Endodermal cell (in vitro differentiated cells): Measurements from ENCODE around the gene CCDC33. TPM values are rescaled to one million over a fixed set of nuclear protein-coding genes. Genes with fewer than 3 reads are reported as not detected.

ENCODE experiments used
- DNase-seq: peaks from one replicate; pipeline ENCODE4 v3.0.0-alpha.2; 2017
- H3K27ac ChIP-seq: 2 replicates; pipeline ENCODE4 v1.5.1; 2013; ENCODE audit warnings: mild to moderate bottlenecking, low read depth, low read length, moderate library complexity
- H3K27me3 ChIP-seq: 2 replicates; pipeline ENCODE4 v1.6.1; 2013; ENCODE audit warnings: mild to moderate bottlenecking, low read length, moderate library complexity; ENCODE audit not compliant: insufficient read depth, control insufficient read depth, poor library complexity, severe bottlenecking
- H3K36me3 ChIP-seq: 2 replicates; pipeline ENCODE4 v1.7.0; 2013; ENCODE audit warnings: mild to moderate bottlenecking, low read length, moderate library complexity; ENCODE audit not compliant: control insufficient read depth, insufficient read depth
- H3K4me1 ChIP-seq: one replicate; pipeline ENCODE4 v1.7.0; 2013; ENCODE audit warnings: low read length; ENCODE audit not compliant: control insufficient read depth, insufficient read depth
- H3K4me3 ChIP-seq: 2 replicates; pipeline ENCODE4 v1.5.1; 2013; ENCODE audit warnings: mild to moderate bottlenecking, low read length, moderate library complexity
- H3K9ac ChIP-seq: 2 replicates; pipeline ENCODE4 v1.6.1; 2013; ENCODE audit warnings: mild to moderate bottlenecking, low read length, moderate library complexity; ENCODE audit not compliant: poor library complexity, severe bottlenecking; ENCODE audit errors: extremely low read depth
- H3K9me3 ChIP-seq: 2 replicates; pipeline ENCODE4 v1.6.1; 2013; ENCODE audit warnings: mild to moderate bottlenecking, low read length, moderate library complexity; ENCODE audit not compliant: control insufficient read depth
- H3K27ac Mint-ChIP-seq: 2 replicates; pipeline ENCODE4 v1.8.0; 2020; ENCODE audit warnings: mixed read lengths
- H3K27me3 Mint-ChIP-seq: 2 replicates; pipeline ENCODE4 v1.8.0; 2021; ENCODE audit warnings: mild to moderate bottlenecking, mixed read lengths; ENCODE audit not compliant: insufficient read depth
- H3K36me3 Mint-ChIP-seq: 2 replicates; pipeline ENCODE4 v1.8.0; 2020; ENCODE audit warnings: low read depth, mixed read lengths
- H3K4me1 Mint-ChIP-seq: 2 replicates; pipeline ENCODE4 v1.8.0; 2020; ENCODE audit warnings: mixed read lengths
- H3K4me3 Mint-ChIP-seq: 2 replicates; pipeline ENCODE4 v1.8.0; 2020; ENCODE audit warnings: mild to moderate bottlenecking, moderate library complexity, mixed read lengths
- H3K9me3 Mint-ChIP-seq: 2 replicates; pipeline ENCODE4 v1.8.0; 2020; ENCODE audit warnings: mild to moderate bottlenecking, mixed read lengths
- WGBS, 2 experiments: methylation state at CpG; one replicate each; pipeline versions ENCODE4 v1.1.5 to v1.1.7; 2013; ENCODE audit warnings: missing lambda C conversion rate in 2 of 2, mixed read lengths in 1 of 2; ENCODE audit not compliant: insufficient coverage in 1 of 2, insufficient read length in 1 of 2; 5-methylcytosine and 5-hydroxymethylcytosine counted together
- total RNA-seq, 2 donors: library from RNA; stranded (reverse); fragmentation: NEBNext Ultra II Directional in 1 of 2; extraction: Animal tissue kit (Norgen Biotek cat#: 25700) in 1 of 2; gene quantifications; 2 replicates in 1 of 2; 3 replicates in 1 of 2; pipeline ENCODE4 v1.2.1, GENCODE V29; 2021
- TF ChIP-seq, protein P1 (sequence below): fragments of 200-600 bp; sonication (generic); conservative IDR thresholded peaks from 2 replicates; pipeline ENCODE4 v1.5.0; 2021; ENCODE audit warnings: antibody characterized with exemption, mild to moderate bottlenecking

The CCDC33 gene
- total RNA-seq, 2 donors from 2014 or later, result 2.8 to 3.5 TPM

DNA sequence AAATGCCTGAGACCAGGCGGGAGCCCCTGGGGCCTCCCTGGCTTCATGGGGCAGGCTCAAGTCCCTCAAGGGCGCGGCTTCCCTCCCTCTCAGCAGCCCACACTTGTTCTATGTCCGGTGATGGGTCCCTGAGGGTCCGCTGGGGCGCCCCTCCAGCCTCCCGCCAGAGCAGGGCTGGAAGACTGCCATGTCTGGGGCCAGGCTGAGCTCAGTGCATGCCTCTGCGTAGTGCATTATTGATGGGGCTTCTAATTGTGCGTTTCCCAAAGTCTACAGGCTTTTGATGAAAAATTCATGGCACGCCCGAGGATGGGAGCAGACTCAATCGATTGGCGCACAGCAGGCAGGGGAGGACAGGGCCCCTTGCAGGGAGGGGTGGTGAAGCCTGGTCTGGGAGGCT is 80.0 kb downstream of the CCDC33 start:
- H3K4me3 ChIP-seq, result no peak overlapping the region
- H3K4me3 Mint-ChIP-seq, result no peak overlapping the region
- H3K27me3 Mint-ChIP-seq, result no peaks in the 10 kb centered on the region
- no peak overlapping the region for H3K27ac ChIP-seq
- H3K9ac ChIP-seq, result no peak overlapping the region
- no peaks in the 10 kb centered on the region for H3K36me3 Mint-ChIP-seq
- H3K36me3 ChIP-seq, result no peaks in the 10 kb centered on the region
- H3K9me3 Mint-ChIP-seq, result peaks cover 2% of the 10 kb centered on the region
- H3K9me3 ChIP-seq, result no peaks in the 10 kb centered on the region
- no peaks in the 10 kb centered on the region for H3K27me3 ChIP-seq
- no peak for DNase-seq
- TF ChIP-seq, protein P1, sequence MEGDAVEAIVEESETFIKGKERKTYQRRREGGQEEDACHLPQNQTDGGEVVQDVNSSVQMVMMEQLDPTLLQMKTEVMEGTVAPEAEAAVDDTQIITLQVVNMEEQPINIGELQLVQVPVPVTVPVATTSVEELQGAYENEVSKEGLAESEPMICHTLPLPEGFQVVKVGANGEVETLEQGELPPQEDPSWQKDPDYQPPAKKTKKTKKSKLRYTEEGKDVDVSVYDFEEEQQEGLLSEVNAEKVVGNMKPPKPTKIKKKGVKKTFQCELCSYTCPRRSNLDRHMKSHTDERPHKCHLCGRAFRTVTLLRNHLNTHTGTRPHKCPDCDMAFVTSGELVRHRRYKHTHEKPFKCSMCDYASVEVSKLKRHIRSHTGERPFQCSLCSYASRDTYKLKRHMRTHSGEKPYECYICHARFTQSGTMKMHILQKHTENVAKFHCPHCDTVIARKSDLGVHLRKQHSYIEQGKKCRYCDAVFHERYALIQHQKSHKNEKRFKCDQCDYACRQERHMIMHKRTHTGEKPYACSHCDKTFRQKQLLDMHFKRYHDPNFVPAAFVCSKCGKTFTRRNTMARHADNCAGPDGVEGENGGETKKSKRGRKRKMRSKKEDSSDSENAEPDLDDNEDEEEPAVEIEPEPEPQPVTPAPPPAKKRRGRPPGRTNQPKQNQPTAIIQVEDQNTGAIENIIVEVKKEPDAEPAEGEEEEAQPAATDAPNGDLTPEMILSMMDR, result no peak
- 96 to 98% methylated on average over 10 to 13 of the region's 13 CpGs for WGBS, 2 experiments
- peaks cover 6% of the 10 kb centered on the region for H3K4me1 ChIP-seq
- no peak overlapping the region for H3K27ac Mint-ChIP-seq
- H3K4me1 Mint-ChIP-seq, result peaks cover 29% of the 10 kb centered on the region

DNA sequence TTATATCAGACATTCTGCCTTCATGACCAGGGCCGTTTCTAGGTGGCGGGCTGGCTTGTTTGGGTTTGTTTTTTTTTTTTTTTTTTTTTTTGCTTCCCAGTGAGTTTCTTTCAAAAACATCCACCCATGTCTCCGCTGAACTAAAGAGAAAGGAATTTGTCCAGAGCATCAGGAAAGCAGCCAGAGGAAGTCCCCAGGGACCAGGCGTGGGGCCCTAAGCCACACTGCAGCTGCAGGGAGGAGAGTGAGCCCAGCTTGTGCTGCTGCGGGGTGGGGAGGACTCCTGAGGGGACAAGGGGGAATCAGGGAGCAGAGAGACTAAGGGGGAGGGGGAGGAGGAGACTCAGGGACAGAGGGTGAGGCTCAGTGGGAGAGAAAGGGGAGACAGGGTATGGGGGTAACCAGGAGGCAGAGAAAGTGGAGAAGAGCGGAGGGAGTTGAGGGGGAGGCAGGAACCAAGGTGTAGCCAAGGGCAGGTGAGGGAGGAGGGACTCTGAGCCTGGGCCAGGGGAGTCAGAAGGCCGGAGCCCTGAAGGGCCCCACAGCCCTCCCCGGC is 81.8 kb downstream of the CCDC33 start:
- Mint-ChIP-seq H3K9me3 (peaks cover 2% of the 10 kb centered on the region), H3K27me3 (no peaks in the 10 kb centered on the region), H3K4me3 (no peak overlapping the region), H3K4me1 (peaks cover 13% of the 10 kb centered on the region), H3K27ac (peak overlapping the region; percentile 69), H3K36me3 (no peaks in the 10 kb centered on the region)
- H3K4me3 ChIP-seq, result no peak overlapping the region
- H3K27me3 ChIP-seq, result no peaks in the 10 kb centered on the region
- H3K4me1 ChIP-seq, result peaks cover 6% of the 10 kb centered on the region
- H3K27ac ChIP-seq, result no peak overlapping the region
- TF ChIP-seq, protein P1, result no peak
- H3K36me3 ChIP-seq, result no peaks in the 10 kb centered on the region
- DNase-seq, result no peak
- 63 to 75% methylated on average over 2 to 8 of the region's 8 CpGs for WGBS, 2 experiments
- H3K9me3 ChIP-seq, result no peaks in the 10 kb centered on the region
- H3K9ac ChIP-seq, result no peak overlapping the region

DNA sequence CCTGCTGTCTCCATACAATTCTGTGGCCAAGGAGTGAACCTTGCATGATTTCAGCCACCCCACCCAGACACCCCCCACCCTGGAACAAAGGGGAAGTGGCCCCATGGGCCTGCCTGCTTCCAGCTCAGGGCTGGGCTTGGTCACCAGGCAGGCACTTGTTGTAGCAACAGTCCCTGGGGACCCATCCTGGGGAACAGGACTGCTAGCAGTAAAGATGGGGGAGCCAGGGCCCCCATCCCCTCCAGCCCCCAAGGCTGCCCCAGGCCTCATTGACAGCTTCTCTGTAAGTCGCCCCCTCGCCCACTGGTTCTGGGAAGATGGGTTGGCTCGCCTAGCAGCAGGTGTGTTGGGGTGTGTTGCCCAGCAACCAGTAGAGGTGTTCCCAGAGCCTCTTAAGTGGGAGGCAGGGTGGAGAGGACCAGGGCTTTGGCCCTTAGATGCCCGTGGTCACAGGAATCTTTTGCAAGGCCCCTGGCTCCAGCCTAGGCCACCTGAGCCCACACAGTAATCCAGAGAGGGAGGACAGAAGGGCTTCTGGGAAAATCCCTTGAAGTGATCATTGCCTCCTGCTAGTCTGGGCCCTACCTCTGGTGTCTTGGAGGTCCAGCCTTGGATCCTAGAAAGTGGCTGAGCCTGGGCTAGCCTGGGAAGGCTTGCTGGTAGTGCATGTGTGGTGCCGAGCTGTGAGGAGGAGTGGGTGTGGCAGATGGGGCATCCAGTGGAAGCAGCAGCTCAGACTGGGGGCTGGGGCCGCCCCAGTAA is 82.4 kb downstream of the CCDC33 start:
- Mint-ChIP-seq H3K4me1 (peaks cover 12% of the 10 kb centered on the region), H3K27ac (no peak overlapping the region), H3K9me3 (peaks cover 2% of the 10 kb centered on the region), H3K27me3 (no peaks in the 10 kb centered on the region), H3K36me3 (no peaks in the 10 kb centered on the region), H3K4me3 (no peak overlapping the region)
- no peak for DNase-seq
- TF ChIP-seq, protein P1, result no peak
- no peak overlapping the region for H3K27ac ChIP-seq
- no peak overlapping the region for H3K9ac ChIP-seq
- no peaks in the 10 kb centered on the region for H3K27me3 ChIP-seq
- H3K9me3 ChIP-seq, result no peaks in the 10 kb centered on the region
- no peak overlapping the region for H3K4me3 ChIP-seq
- H3K36me3 ChIP-seq, result no peaks in the 10 kb centered on the region
- peaks cover 6% of the 10 kb centered on the region for H3K4me1 ChIP-seq
- WGBS, 2 experiments, result 88 to 100% methylated on average over 2 to 6 of the region's 6 CpGs
